Stomach (tissue), 9 donors: ENCODE results near the gene R3HDM1. TPM values are rescaled to one million over a fixed set of nuclear protein-coding genes. Genes with fewer than 3 reads are reported as not detected.

Experiments
- DNase-seq, 2 donors: peaks; one replicate each; pipeline versions ENCODE4 v3.0.0 to v3.0.0-alpha.2; 2013 to 2019
- H3K27ac ChIP-seq, 5 donors: fragments of 200-600 bp in 4 of 5; sonication (generic) in 4 of 5; one replicate each; pipeline ENCODE4 v1.5.1; 2013 to 2019; ENCODE audit warnings: mild to moderate bottlenecking in 1 of 5, moderate library complexity in 1 of 5
- H3K27me3 ChIP-seq, 3 donors: fragments of 200-600 bp; sonication (generic); one replicate each; pipeline ENCODE4 v1.5.1; 2017 to 2019; ENCODE audit warnings: mixed run types in 1 of 3
- H3K36me3 ChIP-seq, 4 donors: fragments of 200-600 bp; sonication (generic); 1 replicate in 3 of 4; 2 replicates in 1 of 4; pipeline ENCODE4 v1.5.1; 2016 to 2019
- H3K4me1 ChIP-seq, 4 donors: fragments of 200-600 bp; sonication (generic); one replicate each; pipeline ENCODE4 v1.5.1; 2016 to 2019
- H3K4me3 ChIP-seq, 4 donors: fragments of 200-600 bp; sonication (generic) in 3 of 4; one replicate each; pipeline ENCODE4 v1.5.1; 2016 to 2019; ENCODE audit warnings: mild to moderate bottlenecking in 1 of 4
- H3K9me3 ChIP-seq, 4 donors: fragments of 200-600 bp; sonication (generic); one replicate each; pipeline ENCODE4 v1.5.1; 2016 to 2019
- CTCF ChIP-seq, 7 experiments: fragments of 450-650 bp in 4 of 7; fragments of 200-600 bp in 3 of 7; sonication (generic) in 3 of 7; IDR thresholded peaks; one replicate each; pipeline ENCODE4 v1.5.1; 2016 to 2019; ENCODE audit warnings: antibody characterized with exemption in 7 of 7, control low read depth in 2 of 7, mild to moderate bottlenecking in 1 of 7
- EP300 ChIP-seq: sonication (generic); formaldehyde crosslinking; IDR thresholded peaks from one replicate; pipeline ENCODE4 v1.6.1; 2017; ENCODE audit warnings: antibody characterized with exemption
- POLR2A ChIP-seq, 4 donors: fragments of 450-650 bp; IDR thresholded peaks; one replicate each; pipeline ENCODE4 v1.6.1; 2016; ENCODE audit warnings: antibody characterized with exemption in 4 of 4, control low read depth in 2 of 4, mild to moderate bottlenecking in 1 of 4, moderate library complexity in 1 of 4
- POLR2AphosphoS5 ChIP-seq, 3 donors: sonication (generic); formaldehyde crosslinking; IDR thresholded peaks; one replicate each; pipeline ENCODE4 v1.6.1; 2016; ENCODE audit warnings: antibody characterized with exemption in 3 of 3
- WGBS, 5 donors: extraction: QIAGEN DNeasy Blood & Tissue Kit in 3 of 5; methylation state at CpG; one replicate each; pipeline versions ENCODE4 v1.1.5 to v1.1.7; 2013 to 2018; 5-methylcytosine and 5-hydroxymethylcytosine counted together
- intact Hi-C: fragments of 100-400 bp; cut with DNase I; formaldehyde crosslinking; loops from one replicate; pipeline ENCODE4 v1.15.1; 2023; ENCODE audit warnings: low total_unique reads
- polyA plus RNA-seq, 3 donors: library from polyadenylated mRNA; stranded (reverse); fragments of 200-250 nt; gene quantifications; one replicate each; pipeline ENCODE4 v1.2.3, GENCODE V29; 2013
- total RNA-seq, 5 donors: library from RNA; depleted of rRNA; stranded (reverse); fragments of >200 nt; gene quantifications; one replicate each; pipeline versions ENCODE4 v1.1.0 to v1.2.3, GENCODE V29; 2014 to 2016
- donor health status: healthy with polysubstance abuse.
- donor health status: Bipolar disorder and iron deficiency.
- donor health status: healthy.

Gene R3HDM1
- total and polyA plus RNA-seq, 8 donors: 5.7 to 34.3 (median 12.8) TPM

- no peak for DNase-seq
- H3K4me3 ChIP-seq: no peak overlapping the region
- no peaks in the 10 kb centered on the region for H3K4me1 ChIP-seq
- TF ChIP-seq EP300 (no peak), CTCF (IDR thresholded peaks at IDR 0.05) (no peak), POLR2A (IDR thresholded peaks at IDR 0.05) (no peak), POLR2AphosphoS5 (IDR thresholded peaks at IDR 0.05) (no peak)
- H3K36me3 ChIP-seq: peaks cover 6 to 67% (median 44%) of the 10 kb centered on the region in 4 donors
- WGBS, 5 donors: 70 to 84% (median 73%) methylated on average over 4 of the region's 4 CpGs
- intact Hi-C loops: no loop called here
- no peak overlapping the region for H3K27ac ChIP-seq
- H3K9me3 ChIP-seq: no peaks in the 10 kb centered on the region
- no peaks in the 10 kb centered on the region for H3K27me3 ChIP-seq
Observed at GRCh38 chr2:135637456-135638087, 106.3 kb downstream of the R3HDM1 start.

- H3K27ac ChIP-seq: no peak overlapping the region
- intact Hi-C loops: no loop called here
- H3K9me3 ChIP-seq: no peaks in the 10 kb centered on the region
- no peaks in the 10 kb centered on the region for H3K27me3 ChIP-seq
- no peak for DNase-seq
- no peak overlapping the region for H3K4me3 ChIP-seq
- TF ChIP-seq POLR2A (IDR thresholded peaks at IDR 0.05): no peak
- TF ChIP-seq POLR2AphosphoS5 (IDR thresholded peaks at IDR 0.05): no peak
- TF ChIP-seq EP300: no peak
- no peak for TF ChIP-seq CTCF (IDR thresholded peaks at IDR 0.05)
- peaks cover 6 to 67% (median 45%) of the 10 kb centered on the region in 4 donors for H3K36me3 ChIP-seq
- no peaks in the 10 kb centered on the region for H3K4me1 ChIP-seq
- WGBS, 5 donors: 81 to 90% (median 85%) methylated on average over 3 of the region's 3 CpGs
Observed at GRCh38 chr2:135638825-135639224, 107.5 kb downstream of the R3HDM1 start.

GRCh38 chr2:135641156-135642068 lies 110.1 kb downstream of the R3HDM1 start:
- H3K4me1 ChIP-seq: no peaks in the 10 kb centered on the region
- TF ChIP-seq POLR2AphosphoS5 (IDR thresholded peaks at IDR 0.05) (no peak), CTCF (IDR thresholded peaks at IDR 0.05) (no peak), EP300 (no peak), POLR2A (IDR thresholded peaks at IDR 0.05) (no peak)
- no peaks in the 10 kb centered on the region for H3K27me3 ChIP-seq
- H3K4me3 ChIP-seq: no peak overlapping the region
- DNase-seq: no peak
- intact Hi-C loops: no loop called here
- H3K36me3 ChIP-seq: peaks cover 1 to 69% (median 58%) of the 10 kb centered on the region in 4 donors
- no peaks in the 10 kb centered on the region for H3K9me3 ChIP-seq
- 86 to 95% (median 91%) methylated on average over 7 of the region's 7 CpGs for WGBS, 5 donors
- H3K27ac ChIP-seq: no peak overlapping the region

GRCh38 chr2:135647836-135648579 lies 116.7 kb downstream of the R3HDM1 start:
- 55 to 71% (median 68%) methylated on average over 2 of the region's 2 CpGs for WGBS, 5 donors
- H3K9me3 ChIP-seq: no peaks in the 10 kb centered on the region
- H3K36me3 ChIP-seq: peaks cover 0 to 63% (median 53%) of the 10 kb centered on the region in 4 donors

More at GRCh38 chr2:135647836-135648579, 116.7 kb downstream of the R3HDM1 start:
- TF ChIP-seq EP300 (no peak), CTCF (IDR thresholded peaks at IDR 0.05) (no peak), POLR2A (IDR thresholded peaks at IDR 0.05) (no peak), POLR2AphosphoS5 (IDR thresholded peaks at IDR 0.05) (no peak)
- no peak overlapping the region for H3K27ac ChIP-seq
- DNase-seq: no peak
- H3K27me3 ChIP-seq: no peaks in the 10 kb centered on the region
- no peaks in the 10 kb centered on the region for H3K4me1 ChIP-seq
- no peak overlapping the region for H3K4me3 ChIP-seq
- intact Hi-C loops: no loop called here
